SH-SY5Y (cell line): ENCODE measurements around the gene SLAMF8.

Experiments used
- GATA2 ChIP-seq: IDR thresholded peaks from 2 replicates; pipeline ENCODE4 v1.6.1; 2011; ENCODE audit warnings: mild to moderate bottlenecking, low read depth, low read length
- GATA3 ChIP-seq: IDR thresholded peaks from 2 replicates; pipeline ENCODE4 v1.6.1; 2011; ENCODE audit warnings: low read depth, mild to moderate bottlenecking, low read length, moderate library complexity

DNA sequence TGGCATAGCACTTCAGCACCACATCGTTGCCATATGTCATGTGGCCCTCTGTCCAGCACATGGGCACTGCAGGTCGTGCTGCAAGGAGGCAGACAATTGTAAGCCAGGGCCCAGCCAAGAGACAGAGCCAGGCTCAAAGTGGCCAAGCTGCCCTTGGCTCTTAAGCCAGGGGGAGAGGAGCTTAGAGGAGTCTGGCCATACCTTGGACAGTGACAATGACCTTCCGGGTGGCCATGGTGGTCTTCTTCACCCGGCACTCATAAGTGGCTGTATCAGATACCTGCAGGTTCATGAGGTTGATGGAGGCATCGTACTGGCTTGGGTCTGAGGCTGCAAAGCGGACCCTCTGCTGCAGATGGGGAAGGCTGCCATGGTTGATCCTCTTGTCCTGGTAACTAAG lies 31.2 kb downstream of the SLAMF8 start:
- TF ChIP-seq GATA3 (no peak), GATA2 (no peak)
